Measurements from ENCODE around the gene FSD2.

FSD2 gene

GRCh38 chr15:82731527-82731926 is 74.3 kb downstream of the FSD2 start:
- H3K9ac ChIP-seq (ENCODE audit: insufficient read length, low read depth): no peak overlapping the region
- H3K27me3 ChIP-seq (ENCODE audit: insufficient read depth, insufficient read length): no peaks in the 10 kb centered on the region
- H3K4me1 ChIP-seq (ENCODE audit: insufficient read depth, insufficient read length): no peaks in the 10 kb centered on the region
- no peak overlapping the region for H3K4me3 ChIP-seq (ENCODE audit: insufficient read length, low read depth)
- peaks cover 8% of the 10 kb centered on the region for H3K36me3 ChIP-seq (ENCODE audit: insufficient read depth, insufficient read length, low read length)
- no peaks in the 10 kb centered on the region for H3K9me3 ChIP-seq (ENCODE audit: insufficient read depth, low read length)
- TF ChIP-seq YY1 (IDR thresholded peaks at IDR 0.05; ENCODE audit: insufficient read depth, insufficient read length) (no peak), ZNF274 (IDR thresholded peaks at IDR 0.05; ENCODE audit: low read depth, low read length) (no peak), SUZ12 (IDR thresholded peaks at IDR 0.05; ENCODE audit: extremely low read depth, insufficient read depth, insufficient read length) (no peak)
- DNase-seq (ENCODE audit: low read depth, low spot score): no peak

DNA sequence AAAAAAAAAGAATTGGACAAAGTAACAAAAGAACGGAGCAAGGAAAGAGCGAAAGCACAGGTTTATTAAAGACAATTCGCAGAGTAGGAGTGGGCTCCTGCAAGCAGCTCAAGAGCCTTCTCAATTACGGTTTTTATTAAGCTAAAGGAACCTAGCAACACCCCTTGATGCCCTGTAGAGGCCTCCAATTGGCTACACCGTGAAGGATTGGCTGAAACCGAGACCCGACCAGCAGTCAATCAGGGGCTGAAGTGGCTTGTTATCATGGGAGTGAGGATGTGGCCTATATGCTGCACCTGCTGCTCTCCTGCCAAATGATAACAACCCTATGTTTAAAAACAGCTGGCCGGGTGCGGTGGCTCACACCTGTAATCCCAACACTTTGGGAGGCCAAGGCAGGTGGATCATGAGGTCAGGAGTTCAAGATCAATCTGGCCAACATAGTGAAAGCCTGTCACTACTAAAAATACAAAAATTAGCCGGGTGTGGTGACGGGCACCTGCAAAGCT is 75.8 kb downstream of the FSD2 start:
- no peak for TF ChIP-seq ZNF274 (IDR thresholded peaks at IDR 0.05; ENCODE audit: low read depth, low read length)
- no peak for TF ChIP-seq SUZ12 (IDR thresholded peaks at IDR 0.05; ENCODE audit: extremely low read depth, insufficient read depth, insufficient read length)
- no peak for TF ChIP-seq YY1 (IDR thresholded peaks at IDR 0.05; ENCODE audit: insufficient read depth, insufficient read length)
- no peaks in the 10 kb centered on the region for H3K4me1 ChIP-seq (ENCODE audit: insufficient read depth, insufficient read length)
- no peak overlapping the region for H3K4me3 ChIP-seq (ENCODE audit: insufficient read length, low read depth)
- peaks cover 8% of the 10 kb centered on the region for H3K36me3 ChIP-seq (ENCODE audit: insufficient read depth, insufficient read length, low read length)
- H3K27me3 ChIP-seq (ENCODE audit: insufficient read depth, insufficient read length): no peaks in the 10 kb centered on the region
- no peak overlapping the region for H3K9ac ChIP-seq (ENCODE audit: insufficient read length, low read depth)
- DNase-seq (ENCODE audit: low read depth, low spot score): no peak
- H3K9me3 ChIP-seq (ENCODE audit: insufficient read depth, low read length): no peaks in the 10 kb centered on the region

GRCh38 chr15:82726816-82727215 is 79.1 kb downstream of the FSD2 start:
- H3K4me3 ChIP-seq (ENCODE audit: insufficient read length, low read depth): no peak overlapping the region
- H3K36me3 ChIP-seq (ENCODE audit: insufficient read depth, insufficient read length, low read length): peaks cover 5% of the 10 kb centered on the region
- no peak overlapping the region for H3K9ac ChIP-seq (ENCODE audit: insufficient read length, low read depth)
- DNase-seq (ENCODE audit: low read depth, low spot score): no peak
- no peaks in the 10 kb centered on the region for H3K9me3 ChIP-seq (ENCODE audit: insufficient read depth, low read length)
- H3K4me1 ChIP-seq (ENCODE audit: insufficient read depth, insufficient read length): no peaks in the 10 kb centered on the region
- no peaks in the 10 kb centered on the region for H3K27me3 ChIP-seq (ENCODE audit: insufficient read depth, insufficient read length)
- TF ChIP-seq ZNF274 (IDR thresholded peaks at IDR 0.05; ENCODE audit: low read depth, low read length): no peak
- no peak for TF ChIP-seq SUZ12 (IDR thresholded peaks at IDR 0.05; ENCODE audit: extremely low read depth, insufficient read depth, insufficient read length)
- no peak for TF ChIP-seq YY1 (IDR thresholded peaks at IDR 0.05; ENCODE audit: insufficient read depth, insufficient read length)

DNA sequence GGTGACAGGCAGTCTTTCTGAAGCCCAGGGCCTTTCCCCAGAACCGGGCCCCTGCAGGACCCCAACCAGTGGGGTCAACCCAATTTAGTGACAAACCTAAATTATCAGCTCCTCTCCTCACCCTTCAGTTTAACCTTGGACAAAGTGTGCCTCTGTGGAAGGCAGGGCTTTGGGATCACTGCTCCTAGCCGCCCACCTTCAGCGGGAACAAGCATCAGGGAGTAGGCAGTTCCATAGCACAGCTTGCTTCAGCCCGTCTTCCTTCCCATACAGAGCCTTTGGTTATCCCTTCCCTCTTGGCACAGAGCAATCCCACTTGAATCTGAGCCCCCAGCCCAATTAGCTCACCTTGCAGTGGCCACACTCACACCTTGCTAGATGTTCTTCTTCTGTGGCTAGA is 90.9 kb downstream of the FSD2 start:
- no peak for DNase-seq (ENCODE audit: low read depth, low spot score)
- Histone ChIP-seq H3K36me3 (ENCODE audit: insufficient read depth, insufficient read length, low read length) (no peaks in the 10 kb centered on the region), H3K4me3 (ENCODE audit: insufficient read length, low read depth) (no peak overlapping the region), H3K9ac (ENCODE audit: insufficient read length, low read depth) (no peak overlapping the region), H3K9me3 (ENCODE audit: insufficient read depth, low read length) (no peaks in the 10 kb centered on the region), H3K4me1 (ENCODE audit: insufficient read depth, insufficient read length) (peaks cover 9% of the 10 kb centered on the region), H3K27me3 (ENCODE audit: insufficient read depth, insufficient read length) (peaks cover 13% of the 10 kb centered on the region)
- TF ChIP-seq SUZ12 (IDR thresholded peaks at IDR 0.05; ENCODE audit: extremely low read depth, insufficient read depth, insufficient read length) (no peak), ZNF274 (IDR thresholded peaks at IDR 0.05; ENCODE audit: low read depth, low read length) (no peak), YY1 (IDR thresholded peaks at IDR 0.05; ENCODE audit: insufficient read depth, insufficient read length) (no peak)

- TF ChIP-seq ZNF274 (IDR thresholded peaks at IDR 0.05; ENCODE audit: low read depth, low read length) (no peak), SUZ12 (IDR thresholded peaks at IDR 0.05; ENCODE audit: extremely low read depth, insufficient read depth, insufficient read length) (no peak), YY1 (IDR thresholded peaks at IDR 0.05; ENCODE audit: insufficient read depth, insufficient read length) (no peak)
- no peaks in the 10 kb centered on the region for H3K36me3 ChIP-seq (ENCODE audit: insufficient read depth, insufficient read length, low read length)
Observed at GRCh38 chr15:82714016-82714415, 91.9 kb downstream of the FSD2 start.

GRCh38 chr15:82712036-82712435 is 93.8 kb downstream of the FSD2 start:
- H3K36me3 ChIP-seq (ENCODE audit: insufficient read depth, insufficient read length, low read length): no peaks in the 10 kb centered on the region
- H3K9ac ChIP-seq (ENCODE audit: insufficient read length, low read depth): no peak overlapping the region
- no peaks in the 10 kb centered on the region for H3K9me3 ChIP-seq (ENCODE audit: insufficient read depth, low read length)
- TF ChIP-seq SUZ12 (IDR thresholded peaks at IDR 0.05; ENCODE audit: extremely low read depth, insufficient read depth, insufficient read length) (no peak), ZNF274 (IDR thresholded peaks at IDR 0.05; ENCODE audit: low read depth, low read length) (no peak), YY1 (IDR thresholded peaks at IDR 0.05; ENCODE audit: insufficient read depth, insufficient read length) (no peak)
- peaks cover 17% of the 10 kb centered on the region for H3K4me1 ChIP-seq (ENCODE audit: insufficient read depth, insufficient read length)
- DNase-seq (ENCODE audit: low read depth, low spot score): no peak
- peaks cover 13% of the 10 kb centered on the region for H3K27me3 ChIP-seq (ENCODE audit: insufficient read depth, insufficient read length)
- no peak overlapping the region for H3K4me3 ChIP-seq (ENCODE audit: insufficient read length, low read depth)

More at GRCh38 chr15:82714016-82714415, 91.9 kb downstream of the FSD2 start:
- H3K4me1 ChIP-seq (ENCODE audit: insufficient read depth, insufficient read length): peaks cover 9% of the 10 kb centered on the region
- H3K27me3 ChIP-seq (ENCODE audit: insufficient read depth, insufficient read length): peaks cover 13% of the 10 kb centered on the region
- no peaks in the 10 kb centered on the region for H3K9me3 ChIP-seq (ENCODE audit: insufficient read depth, low read length)
- H3K9ac ChIP-seq (ENCODE audit: insufficient read length, low read depth): no peak overlapping the region
- no peak for DNase-seq (ENCODE audit: low read depth, low spot score)
- no peak overlapping the region for H3K4me3 ChIP-seq (ENCODE audit: insufficient read length, low read depth)

DNA sequence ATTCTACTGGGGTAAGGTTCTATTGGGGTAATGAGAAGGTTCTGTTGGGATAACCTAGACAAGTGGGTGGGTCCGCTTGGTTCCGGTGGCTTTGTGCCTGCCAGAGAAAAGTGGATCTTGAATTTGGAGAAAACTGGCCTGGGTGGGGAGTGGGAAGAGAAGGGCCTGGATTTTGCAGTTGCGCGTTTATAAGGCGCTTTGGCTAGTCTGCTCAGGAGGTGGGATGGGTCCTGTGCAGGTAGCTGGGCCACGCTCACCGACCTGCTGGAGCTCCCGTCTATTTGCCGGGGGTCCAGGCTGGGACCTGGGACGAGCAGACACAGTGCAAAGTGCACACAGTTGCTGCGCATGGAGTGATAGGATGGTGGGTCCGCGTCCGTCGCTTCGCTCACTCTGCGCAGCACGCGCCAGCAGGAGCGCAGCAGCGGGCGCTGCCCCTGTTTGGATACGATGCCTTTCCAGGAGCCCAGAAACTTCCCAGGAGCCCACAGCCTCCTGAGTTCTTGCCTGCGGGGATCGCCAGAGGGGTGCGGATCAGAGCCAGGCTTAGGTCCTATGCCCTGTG is 94.9 kb downstream of the FSD2 start:
- Histone ChIP-seq H3K36me3 (ENCODE audit: insufficient read depth, insufficient read length, low read length) (no peaks in the 10 kb centered on the region), H3K4me1 (ENCODE audit: insufficient read depth, insufficient read length) (peaks cover 17% of the 10 kb centered on the region), H3K4me3 (ENCODE audit: insufficient read length, low read depth) (no peak overlapping the region), H3K9me3 (ENCODE audit: insufficient read depth, low read length) (no peaks in the 10 kb centered on the region), H3K9ac (ENCODE audit: insufficient read length, low read depth) (no peak overlapping the region), H3K27me3 (ENCODE audit: insufficient read depth, insufficient read length) (peaks cover 13% of the 10 kb centered on the region)
- TF ChIP-seq SUZ12 (IDR thresholded peaks at IDR 0.05; ENCODE audit: extremely low read depth, insufficient read depth, insufficient read length): no peak
- TF ChIP-seq ZNF274 (IDR thresholded peaks at IDR 0.05; ENCODE audit: low read depth, low read length): no peak
- no peak for TF ChIP-seq YY1 (IDR thresholded peaks at IDR 0.05; ENCODE audit: insufficient read depth, insufficient read length)
- DNase-seq (ENCODE audit: low read depth, low spot score): no peak

Measured in NT2/D1 (cell line).